Erythroblast (primary cell): ENCODE results near the gene CNKSR1.

Experiments used
- GATA1 ChIP-seq: IDR thresholded peaks from 2 replicates; pipeline ENCODE4 v1.6.1; 2011; ENCODE audit warnings: low read depth, mild to moderate bottlenecking, control low read depth, low read length, moderate library complexity
- POLR2A ChIP-seq: IDR thresholded peaks from 2 replicates; pipeline ENCODE4 v1.6.1; 2011; ENCODE audit warnings: mild to moderate bottlenecking, low read length

- TF ChIP-seq POLR2A (no peak), GATA1 (no peak)
Measured at GRCh38 chr1:26130695-26131094, 46.6 kb upstream of the CNKSR1 start.
